HCT116 (cell line): ENCODE results near the gene YBEY. TPM values are rescaled to one million over a fixed set of nuclear protein-coding genes. Genes with fewer than 3 reads are reported as not detected.

Experiments used
- ATAC-seq: fragments of 200-7000 bp; cut with Tn5 transposase; 2 replicates; pipeline ENCODE4 v1.9.1; 2020; ENCODE audit warnings: mild to moderate bottlenecking, moderate library complexity
- BruUV-seq: library from RNA; stranded (reverse); fragments of 400-500 nt; replicated peaks from 2 replicates; lab custom pipeline; 2021; lab: Mats Ljungman, UMichigan
- CTCF ChIA-PET: fragments of 300-600 bp; sonication (Branson Sonifier 250); formaldehyde crosslinking; loops from one replicate; lab custom pipeline; 2021; ENCODE audit warnings: antibody characterized with exemption; lab: Charles Lee
- POLR2A ChIA-PET: fragments of 300-600, 350-600 bp; sonication (Branson Sonifier 250); formaldehyde crosslinking; loops from one replicate; lab custom pipeline; 2021; ENCODE audit warnings: antibody characterized with exemption; lab: Charles Lee
- RAD21 ChIA-PET, 2 experiments: fragments of 300-600 bp; sonication (Branson Sonifier 250); formaldehyde crosslinking; loops; one replicate each; lab custom pipeline; 2023; ENCODE audit warnings: low total read pairs in 2 of 2; ENCODE audit not compliant: uncharacterized antibody in 2 of 2, unreplicated experiment in 2 of 2, low non-redundant PET in 1 of 2; lab: Charles Lee
- DNase-seq: peaks from one replicate; pipeline ENCODE4 v3.0.0-alpha.2; 2010; ENCODE audit warnings: low read depth, low spot score
- H2AFZ ChIP-seq: fragments of 200-600 bp; shearing (Covaris generic), sonication (generic); 2 replicates; pipeline ENCODE4 v1.6.1; 2017; ENCODE audit warnings: low read depth, mixed run types, mixed read lengths, antibody characterized with exemption, low read length; ENCODE audit not compliant: poor library complexity, severe bottlenecking
- H3K27ac ChIP-seq: 2 replicates; pipeline ENCODE4 v1.5.1; 2012; ENCODE audit warnings: low read depth, low read length
- H3K27me3 ChIP-seq: fragments of 200-600 bp; sonication (generic); 2 replicates; pipeline ENCODE4 v1.6.1; 2016; ENCODE audit warnings: mixed run types, low read length, mixed read lengths; ENCODE audit not compliant: insufficient read depth
- H3K36me3 ChIP-seq, 2 experiments: fragments of 200-500 bp in 1 of 2; fragments of 200-600 bp in 1 of 2; sonication (Bioruptor generic) in 1 of 2; sonication (generic) in 1 of 2; 2 replicates each; pipeline versions ENCODE4 v1.5.1 to v1.6.1; 2014 to 2016; ENCODE audit warnings: low read length in 2 of 2, inconsistent platforms in 1 of 2, mixed read lengths in 1 of 2, mixed run types in 1 of 2; ENCODE audit not compliant: insufficient read depth in 2 of 2, control insufficient read depth in 1 of 2
- H3K4me1 ChIP-seq, 2 experiments: fragments of 200-600 bp in 1 of 2; sonication (generic) in 1 of 2; 2 replicates each; pipeline versions ENCODE4 v1.5.1 to v1.6.1; 2012 to 2017; ENCODE audit warnings: low read length in 2 of 2, inconsistent platforms in 1 of 2, mild to moderate bottlenecking in 1 of 2, mixed read lengths in 1 of 2, mixed run types in 1 of 2, moderate library complexity in 1 of 2; ENCODE audit not compliant: insufficient read depth in 2 of 2, control insufficient read depth in 1 of 2
- H3K4me2 ChIP-seq: fragments of 200-600 bp; sonication (generic); 2 replicates; pipeline ENCODE4 v1.6.1; 2017; ENCODE audit warnings: mixed run types, low read length, mixed read lengths
- H3K4me3 ChIP-seq, 2 experiments: fragments of 200-600 bp in 1 of 2; sonication (generic) in 1 of 2; replicated peaks in 1 of 2; 2 replicates each; pipeline ENCODE4 v1.5.1; 2011 to 2016; ENCODE audit warnings: low read length in 2 of 2, control low read depth in 1 of 2, low read depth in 1 of 2, mild to moderate bottlenecking in 1 of 2, mixed read lengths in 1 of 2, mixed run types in 1 of 2
- H3K79me2 ChIP-seq: fragments of 200-600 bp; sonication (generic); 2 replicates; pipeline ENCODE4 v1.6.1; 2017; ENCODE audit warnings: mild to moderate bottlenecking, mixed run types, low read length, moderate library complexity, mixed read lengths; ENCODE audit not compliant: insufficient read depth
- H3K9ac ChIP-seq: fragments of 200-600 bp; sonication (generic); 2 replicates; pipeline ENCODE4 v1.6.1; 2016; ENCODE audit warnings: low read length, mixed read lengths
- H3K9me2 ChIP-seq: fragments of 200-600 bp; sonication (generic), shearing (Covaris generic); 2 replicates; pipeline ENCODE4 v1.6.1; 2017; ENCODE audit warnings: mixed run types, mild to moderate bottlenecking, moderate library complexity; ENCODE audit not compliant: insufficient read depth
- H3K9me3 ChIP-seq, 2 experiments: fragments of 200-500 bp in 1 of 2; fragments of 200-600 bp in 1 of 2; sonication (Bioruptor generic) in 1 of 2; sonication (generic) in 1 of 2; 2 replicates each; pipeline ENCODE4 v1.6.1; 2014 to 2017; ENCODE audit warnings: low read length in 2 of 2, mixed read lengths in 2 of 2, inconsistent platforms in 1 of 2, low read depth in 1 of 2, mild to moderate bottlenecking in 1 of 2, mixed run types in 1 of 2, moderate library complexity in 1 of 2; ENCODE audit not compliant: control insufficient read depth in 1 of 2, insufficient read depth in 1 of 2
- H4K20me1 ChIP-seq: fragments of 200-600 bp; sonication (generic), shearing (Covaris generic); 2 replicates; pipeline ENCODE4 v1.6.1; 2017; ENCODE audit warnings: mixed run types, mild to moderate bottlenecking, moderate library complexity; ENCODE audit not compliant: insufficient read depth
- ATF3 ChIP-seq: IDR thresholded peaks from 2 replicates; pipeline ENCODE4 v1.6.1; 2012
- EGR1 ChIP-seq: IDR thresholded peaks from 2 replicates; pipeline ENCODE4 v1.6.1; 2012; ENCODE audit warnings: low read depth
- ELF1 ChIP-seq: IDR thresholded peaks from 2 replicates; pipeline ENCODE4 v1.6.1; 2012; ENCODE audit warnings: low read depth, borderline replicate concordance
- FOSL1 ChIP-seq: IDR thresholded peaks from 2 replicates; pipeline ENCODE4 v1.6.1; 2012; ENCODE audit warnings: low read depth
- POLR2AphosphoS5 ChIP-seq: IDR thresholded peaks from 2 replicates; pipeline ENCODE4 v1.6.1; 2011; ENCODE audit warnings: mild to moderate bottlenecking, low read depth, low read length, moderate library complexity
- RAD21 ChIP-seq: IDR thresholded peaks from 2 replicates; pipeline ENCODE4 v1.6.1; 2012; ENCODE audit warnings: low read depth, mild to moderate bottlenecking
- REST ChIP-seq: IDR thresholded peaks from 2 replicates; pipeline ENCODE4 v1.6.1; 2012; ENCODE audit warnings: low read depth
- SIN3A ChIP-seq: IDR thresholded peaks from 2 replicates; pipeline ENCODE4 v1.6.1; 2012; ENCODE audit warnings: low read depth
- SRF ChIP-seq: IDR thresholded peaks from 2 replicates; pipeline ENCODE4 v1.6.1; 2012; ENCODE audit warnings: low read depth
- TCF7L2 ChIP-seq: IDR thresholded peaks from 2 replicates; pipeline ENCODE4 v1.7.0; 2011; ENCODE audit warnings: borderline replicate concordance, inconsistent platforms; ENCODE audit not compliant: insufficient read depth, insufficient read length; ENCODE audit errors: extremely low read depth
- YY1 ChIP-seq: IDR thresholded peaks from 2 replicates; pipeline ENCODE4 v1.6.1; 2011; ENCODE audit warnings: low read length, low read depth, moderate library complexity, mild to moderate bottlenecking; ENCODE audit not compliant: insufficient replicate concordance; ENCODE audit errors: extremely low read depth
- ZBTB33 ChIP-seq: IDR thresholded peaks from 2 replicates; pipeline ENCODE4 v1.6.1; 2011; ENCODE audit warnings: mild to moderate bottlenecking, low read length, moderate library complexity; ENCODE audit not compliant: insufficient replicate concordance; ENCODE audit errors: extremely low read depth
- ZFX ChIP-seq: fragments of 450-650 bp; IDR thresholded peaks from 2 replicates; pipeline ENCODE4 v1.6.1; 2017
- intact Hi-C: fragments of 100-400 bp; cut with micrococcal nuclease; formaldehyde crosslinking; loops from 2 replicates; pipeline ENCODE4 v1.10.0; 2022
- total RNA-seq: library from RNA; stranded (reverse); gene quantifications from one replicate; pipeline ENCODE4 v1.2.1, GENCODE V29; 2021; ENCODE audit not compliant: unreplicated experiment

The YBEY gene
- total RNA-seq, 1 experiment from 2014 or later = 31.5 TPM

- TF ChIP-seq REST (no peak), SIN3A (no peak), FOSL1 (no peak), ZBTB33 (no peak), TCF7L2 (no peak)
Measured at GRCh38 chr21:46336603-46337002, 50.5 kb downstream of the YBEY start (continued).

- Histone ChIP-seq H3K9ac (no peak overlapping the region), H3K9me3 (no peaks in the 10 kb centered on the region), H3K4me2 (no peak overlapping the region), H3K4me1 (no peaks in the 10 kb centered on the region), H3K27me3 (no peaks in the 10 kb centered on the region), H3K4me3 (no peak overlapping the region), H3K36me3 (peaks cover 10 to 15% of the 10 kb centered on the region in 2 experiments; a peak in 3 of 4 replicates), H4K20me1 (no peaks in the 10 kb centered on the region), H2AFZ (no peak overlapping the region), H3K9me2 (no peaks in the 10 kb centered on the region), H3K79me2 (peaks cover 58% of the 10 kb centered on the region), H3K27ac (no peak overlapping the region)
- ChIA-PET POLR2A (no interaction called here), CTCF (no interaction called here), RAD21 (no interaction called here)
- DNase-seq (no peak), ATAC-seq (no peak)
- intact Hi-C loops = no loop called here
- BruUV-seq = no TSS peak
- TF ChIP-seq YY1 = no peak
- TF ChIP-seq ATF3 = no peak
- no peak for TF ChIP-seq ELF1
- TF ChIP-seq ZFX = no peak
- no peak for TF ChIP-seq REST
- TF ChIP-seq POLR2AphosphoS5 = no peak
- no peak for TF ChIP-seq EGR1
- TF ChIP-seq RAD21 = no peak
- TF ChIP-seq SRF = no peak
Measured at GRCh38 chr21:46340998-46341397, 54.9 kb downstream of the YBEY start.
